Upper lobe of left lung (tissue), 4 donors: ENCODE measurements around the gene SFMBT2.

Experiments used
- EP300 ChIP-seq, 4 donors: sonication (generic); formaldehyde crosslinking; IDR thresholded peaks; one replicate each; pipeline ENCODE4 v1.5.1; 2017; ENCODE audit warnings: antibody characterized with exemption in 4 of 4, control low read depth in 2 of 4
- POLR2A ChIP-seq, 4 donors: fragments of 450-650 bp; IDR thresholded peaks; one replicate each; pipeline ENCODE4 v1.5.1; 2016 to 2017; ENCODE audit warnings: antibody characterized with exemption in 4 of 4, mild to moderate bottlenecking in 2 of 4
- TF ChIP-seq, protein P1 (sequence below), 6 experiments: fragments of 450-650 bp in 4 of 6; fragments of 200-600 bp in 2 of 6; sonication (generic) in 2 of 6; IDR thresholded peaks; one replicate each; pipeline ENCODE4 v1.5.1; 2016 to 2019; ENCODE audit warnings: antibody characterized with exemption in 6 of 6

- TF ChIP-seq EP300 (IDR thresholded peaks at IDR 0.05), result no peak
- TF ChIP-seq, protein P1, sequence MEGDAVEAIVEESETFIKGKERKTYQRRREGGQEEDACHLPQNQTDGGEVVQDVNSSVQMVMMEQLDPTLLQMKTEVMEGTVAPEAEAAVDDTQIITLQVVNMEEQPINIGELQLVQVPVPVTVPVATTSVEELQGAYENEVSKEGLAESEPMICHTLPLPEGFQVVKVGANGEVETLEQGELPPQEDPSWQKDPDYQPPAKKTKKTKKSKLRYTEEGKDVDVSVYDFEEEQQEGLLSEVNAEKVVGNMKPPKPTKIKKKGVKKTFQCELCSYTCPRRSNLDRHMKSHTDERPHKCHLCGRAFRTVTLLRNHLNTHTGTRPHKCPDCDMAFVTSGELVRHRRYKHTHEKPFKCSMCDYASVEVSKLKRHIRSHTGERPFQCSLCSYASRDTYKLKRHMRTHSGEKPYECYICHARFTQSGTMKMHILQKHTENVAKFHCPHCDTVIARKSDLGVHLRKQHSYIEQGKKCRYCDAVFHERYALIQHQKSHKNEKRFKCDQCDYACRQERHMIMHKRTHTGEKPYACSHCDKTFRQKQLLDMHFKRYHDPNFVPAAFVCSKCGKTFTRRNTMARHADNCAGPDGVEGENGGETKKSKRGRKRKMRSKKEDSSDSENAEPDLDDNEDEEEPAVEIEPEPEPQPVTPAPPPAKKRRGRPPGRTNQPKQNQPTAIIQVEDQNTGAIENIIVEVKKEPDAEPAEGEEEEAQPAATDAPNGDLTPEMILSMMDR (IDR thresholded peaks at IDR 0.05), result no peak
- no peak for TF ChIP-seq POLR2A (IDR thresholded peaks at IDR 0.05)
These were observed 165.3 kb downstream of the SFMBT2 start for GRCh38 chr10:7245505-7245904.
